GM18951 (cell line): Measurements from ENCODE around the gene MOCOS.

Experiments
- POLR2A ChIP-seq: IDR thresholded peaks from 4 replicates; pipeline ENCODE4 v1.6.1; 2011; ENCODE audit warnings: mild to moderate bottlenecking; ENCODE audit not compliant: insufficient read length, insufficient read depth; ENCODE audit errors: extremely low read depth
- in situ Hi-C: fragments of 300-500 bp; cut with MboI; formaldehyde crosslinking; loops from one replicate; pipeline ENCODE4 v1.12.0; 2022; ENCODE audit warnings: low sequenced_read_pairs, mixed read lengths, inconsistent platforms; ENCODE audit not compliant: unreplicated experiment

Gene MOCOS

GRCh38 chr18:36309436-36310391, 122.4 kb downstream of the MOCOS start:
- no peak for TF ChIP-seq POLR2A

GRCh38 chr18:36311026-36311570, 123.8 kb downstream of the MOCOS start:
- in situ Hi-C loops = no loop called here
- no peak for TF ChIP-seq POLR2A

More at GRCh38 chr18:36309436-36310391, 122.4 kb downstream of the MOCOS start:
- in situ Hi-C loops = no loop called here

DNA sequence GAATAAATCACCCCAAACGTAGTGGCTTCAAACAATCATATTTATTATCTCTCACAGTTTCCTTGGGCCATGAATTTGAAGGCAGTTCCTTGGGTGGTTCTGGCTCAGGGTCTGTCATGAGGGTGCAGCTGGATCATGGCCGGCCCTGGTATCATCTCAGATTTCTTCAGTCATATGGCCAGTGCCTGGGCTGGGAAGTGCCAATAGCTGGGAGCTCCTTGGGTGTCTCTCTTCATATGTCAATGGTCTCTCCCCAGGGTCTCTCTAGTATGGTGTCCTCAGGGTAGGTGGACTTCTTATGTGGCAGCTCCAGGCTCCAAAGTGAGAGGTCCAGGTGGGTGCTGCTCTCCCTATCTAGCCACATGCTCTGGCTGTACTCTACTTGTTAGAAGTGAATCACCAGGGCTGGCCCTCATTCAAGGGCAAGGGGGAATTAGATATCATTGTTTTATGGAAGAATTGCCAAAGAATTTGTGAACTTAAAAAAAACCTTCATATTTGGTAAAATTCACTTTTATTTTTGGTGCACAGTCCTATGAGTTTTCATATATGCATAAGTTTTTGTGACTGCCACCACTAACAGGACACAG, 125.6 kb downstream of the MOCOS start:
- in situ Hi-C loops = no loop called here

GRCh38 chr18:36314098-36314497, 126.8 kb downstream of the MOCOS start:
- in situ Hi-C loops = no loop called here
- TF ChIP-seq POLR2A = no peak

More for the DNA sequence above, 125.6 kb downstream of the MOCOS start:
- TF ChIP-seq POLR2A = no peak

- no peak for TF ChIP-seq POLR2A
- in situ Hi-C loops = no loop called here
Observed at GRCh38 chr18:36314754-36315153, 127.5 kb downstream of the MOCOS start.

DNA sequence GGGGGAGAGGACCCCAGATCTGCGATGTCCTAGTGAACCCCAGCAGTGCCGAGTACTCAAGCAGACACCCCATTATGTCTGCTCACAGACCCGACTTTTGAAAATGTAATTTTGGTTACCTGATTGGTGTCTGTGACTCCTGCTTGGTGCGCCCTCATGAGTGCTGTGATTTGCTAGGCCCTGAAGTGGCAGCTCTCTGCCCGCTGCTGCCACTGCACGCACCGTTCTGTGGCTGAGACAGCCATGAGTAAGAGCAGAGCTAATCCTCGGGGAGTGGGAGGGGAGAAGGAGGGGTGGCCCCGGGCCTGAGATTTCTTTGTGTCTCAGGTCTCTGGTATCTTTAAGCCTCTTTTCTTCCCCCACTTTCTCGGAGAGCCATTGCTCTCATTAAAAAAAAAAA, 128.4 kb downstream of the MOCOS start:
- TF ChIP-seq POLR2A = no peak
- in situ Hi-C loops = no loop called here

DNA sequence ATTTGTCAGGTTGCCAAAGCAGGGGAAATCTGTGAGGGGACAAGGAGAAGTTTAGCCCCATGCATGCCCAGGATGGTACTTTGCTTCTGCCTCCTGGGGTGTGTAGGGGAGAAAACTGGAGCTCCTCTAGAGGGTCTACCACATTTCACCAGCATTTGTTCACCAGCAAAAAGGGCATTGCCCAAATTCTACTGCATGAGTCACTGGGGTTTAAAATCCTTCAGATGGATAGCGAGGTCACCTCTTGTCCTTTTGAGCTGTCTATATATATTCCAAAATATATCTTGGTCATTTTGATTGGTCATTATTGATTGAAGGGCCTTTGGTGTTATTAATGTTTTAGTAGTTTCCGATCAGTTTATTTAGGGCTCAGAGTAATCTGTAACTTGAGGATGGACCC, 128.9 kb downstream of the MOCOS start:
- no peak for TF ChIP-seq POLR2A
- in situ Hi-C loops = no loop called here
